HG03103 (cell line): Measurements from ENCODE around the gene AGPAT4.
A peak's percentile ranks its signal among the peaks of the same experiment; 100 is the strongest.
"Not testable (repeated sequence)": the region's sequence is repeated elsewhere in the genome, so short reads cannot be mapped to it uniquely, and the experiment has no call there.

ENCODE experiments used
- ATAC-seq: cut with Tn5 transposase; IDR thresholded peaks from one replicate; pipeline ENCODE4 v1.9.1; 2021; ENCODE audit warnings: low read depth; ENCODE audit not compliant: unreplicated experiment

AGPAT4 gene

GRCh38 chr6:161230339-161230738, 43.5 kb downstream of the AGPAT4 start:
- ATAC-seq: no peak

- peak; percentile 53 for ATAC-seq
These were observed 44.8 kb downstream of the AGPAT4 start for GRCh38 chr6:161228921-161229591.

GRCh38 chr6:161228096-161228495, 45.8 kb downstream of the AGPAT4 start:
- ATAC-seq: no peak

GRCh38 chr6:161227004-161227960, 46.6 kb downstream of the AGPAT4 start:
- no peak for ATAC-seq

- no peak for ATAC-seq
These were observed 47.6 kb downstream of the AGPAT4 start for GRCh38 chr6:161226009-161226964.

GRCh38 chr6:161225681-161226008, 48.2 kb downstream of the AGPAT4 start:
- ATAC-seq: no peak

GRCh38 chr6:161224951-161225680, 48.7 kb downstream of the AGPAT4 start:
- not testable (repeated sequence) for ATAC-seq

- ATAC-seq: no peak
These were observed 50.2 kb downstream of the AGPAT4 start for GRCh38 chr6:161223646-161224045.

GRCh38 chr6:161222706-161223234, 51.1 kb downstream of the AGPAT4 start:
- ATAC-seq: no peak

- ATAC-seq: no peak
These were observed 53.5 kb downstream of the AGPAT4 start for GRCh38 chr6:161220346-161220745.

- ATAC-seq: no peak
These were observed 54.2 kb downstream of the AGPAT4 start for GRCh38 chr6:161219680-161220079.

GRCh38 chr6:161218222-161218621, 55.6 kb downstream of the AGPAT4 start:
- ATAC-seq: no peak

- no peak for ATAC-seq
These were observed 56.2 kb downstream of the AGPAT4 start for GRCh38 chr6:161217628-161218027.

GRCh38 chr6:161216616-161217205, 57.1 kb downstream of the AGPAT4 start:
- no peak for ATAC-seq

GRCh38 chr6:161215876-161216615, 57.8 kb downstream of the AGPAT4 start:
- no peak for ATAC-seq

- no peak for ATAC-seq
These were observed 58.7 kb downstream of the AGPAT4 start for GRCh38 chr6:161215193-161215592.

GRCh38 chr6:161214722-161215121, 59.1 kb downstream of the AGPAT4 start:
- no peak for ATAC-seq

GRCh38 chr6:161212902-161213301, 61.0 kb downstream of the AGPAT4 start:
- ATAC-seq: no peak
